Superior temporal gyrus (tissue), 1 donor: ENCODE results near the gene LTB.
"Not testable (repeated sequence)": the region's sequence is repeated elsewhere in the genome, so short reads cannot be mapped to it uniquely, and the experiment has no call there.

Experiments used
- DNase-seq: peaks from one replicate; pipeline ENCODE4 v3.0.0-alpha.2; 2016; ENCODE audit errors: extremely low spot score

Gene LTB

DNA sequence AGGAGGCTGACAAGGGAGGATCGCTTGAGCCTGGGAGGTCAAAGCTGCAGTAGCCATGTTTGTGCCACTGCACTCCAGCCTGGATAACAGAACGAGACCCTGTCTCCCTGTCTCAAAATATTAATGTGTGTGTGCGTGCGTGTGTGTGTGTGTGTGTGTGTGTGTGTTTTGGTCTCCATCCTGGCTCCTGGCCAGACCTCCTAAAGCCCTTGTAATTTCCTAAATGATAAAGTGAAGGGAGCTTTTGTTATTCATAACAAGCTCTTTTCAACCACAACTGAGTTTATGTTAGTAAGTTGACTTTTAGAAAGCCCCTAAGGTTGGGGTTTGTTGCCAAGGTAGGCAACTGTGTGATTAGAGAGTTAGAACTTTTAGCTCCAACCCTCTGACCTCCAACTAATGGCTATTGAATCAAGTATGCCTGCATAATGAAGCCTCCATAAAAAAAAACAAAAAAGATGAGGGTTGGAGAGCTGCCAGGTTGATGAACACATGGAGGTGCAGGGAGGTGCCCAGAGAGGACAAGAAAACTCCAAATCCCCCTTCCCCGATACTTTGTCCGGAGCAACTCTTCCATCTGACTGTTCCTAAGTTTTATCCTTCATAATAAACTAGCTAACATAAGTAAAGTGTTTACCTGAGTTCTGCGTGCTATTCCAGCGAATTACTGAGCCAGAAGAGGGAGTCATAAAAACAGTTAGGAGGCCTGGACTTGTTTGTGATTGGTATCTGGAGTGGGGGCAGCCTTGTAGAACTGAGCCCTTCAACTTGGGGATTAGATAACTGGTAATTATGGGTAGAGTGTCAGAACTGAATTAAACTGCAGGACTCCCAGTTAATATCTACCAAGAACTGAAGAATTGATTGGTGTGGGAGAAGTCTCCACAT lies 27.5 kb upstream of the LTB start:
- DNase-seq, result no peak

GRCh38 chr6:31607317-31607716 lies 25.1 kb upstream of the LTB start:
- DNase-seq, result no peak

DNA sequence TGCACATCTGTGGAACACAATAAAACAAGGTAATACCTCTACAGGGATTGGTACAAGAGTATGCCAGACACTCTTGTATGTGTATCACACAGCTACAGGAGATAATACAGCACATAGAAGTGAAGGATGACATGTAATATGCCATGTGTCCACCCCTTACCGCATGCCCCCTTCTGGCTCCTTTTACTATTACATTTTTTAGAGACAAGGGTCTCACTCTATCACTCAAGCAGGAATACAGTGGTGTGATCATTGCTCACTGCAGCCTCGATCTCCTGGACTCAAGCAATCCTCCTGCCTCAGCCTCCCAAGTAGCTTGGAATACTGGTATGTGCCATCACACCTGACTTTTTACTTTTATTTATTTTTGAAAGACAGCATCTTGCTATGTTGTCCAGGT lies 14.8 kb upstream of the LTB start:
- no peak for DNase-seq

GRCh38 chr6:31592396-31592771 lies 10.2 kb upstream of the LTB start:
- DNase-seq, result no peak

DNA sequence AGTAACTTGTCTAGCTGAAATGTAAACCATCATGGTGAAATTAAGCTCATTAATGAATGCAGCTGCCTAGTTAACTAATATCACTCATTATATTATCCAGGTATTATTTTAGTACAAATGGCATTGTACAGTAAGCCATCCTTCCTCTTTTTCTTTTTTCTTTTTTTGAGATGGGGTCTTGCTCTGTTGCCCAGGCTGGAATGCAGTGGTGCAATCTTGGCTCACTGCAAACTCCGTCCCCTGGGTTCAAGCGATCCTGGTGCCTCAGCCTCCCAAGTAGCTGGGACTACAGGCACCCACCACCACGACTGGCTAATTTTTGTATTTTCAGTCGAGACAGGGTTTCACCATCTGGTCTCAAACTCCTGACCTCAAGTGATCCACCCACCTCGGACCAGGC lies 8.5 kb upstream of the LTB start:
- DNase-seq, result not testable (repeated sequence)

GRCh38 chr6:31588871-31589650 lies 6.8 kb upstream of the LTB start:
- DNase-seq, result no peak

- DNase-seq, result no peak
These were observed 5.9 kb upstream of the LTB start for GRCh38 chr6:31587791-31588777.

DNA sequence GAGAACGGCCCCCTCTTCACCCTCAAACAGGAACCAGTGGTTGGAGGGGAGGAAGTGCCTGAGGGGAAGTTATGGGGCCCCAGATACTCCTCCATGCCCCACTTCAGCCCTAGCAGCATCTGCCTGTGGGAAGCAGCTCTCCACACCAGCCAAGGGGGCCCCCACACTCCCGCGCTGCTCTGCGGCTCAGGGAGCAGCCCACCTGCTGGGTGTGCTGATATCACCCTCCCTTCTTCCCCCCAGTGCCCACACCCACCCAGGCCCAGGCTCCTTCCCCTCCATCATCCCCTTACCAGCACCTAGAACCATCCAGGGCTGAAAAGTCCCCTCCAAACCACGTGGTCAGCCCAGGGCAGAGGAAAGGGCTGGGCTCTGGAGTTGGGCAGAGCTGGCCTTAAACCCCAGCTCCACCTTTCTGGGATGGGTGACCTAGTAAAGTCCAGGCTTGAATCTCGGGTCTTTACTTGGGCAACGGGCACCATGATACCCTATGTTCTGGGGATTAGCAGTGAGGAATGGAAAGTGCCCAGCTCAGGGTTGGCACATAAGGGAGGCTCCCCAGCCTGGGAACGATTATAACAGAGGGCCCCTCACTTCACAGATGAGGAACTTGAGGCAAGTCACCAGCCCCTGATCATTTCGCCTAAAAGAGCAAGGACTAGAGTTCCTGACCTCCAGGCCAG lies 4.5 kb upstream of the LTB start:
- DNase-seq, result no peak

GRCh38 chr6:31586008-31586407 lies 3.8 kb upstream of the LTB start, which contains the start of gene LST1:
Gene LST1, plus strand, starts transcription at chr6:31586277. Its CDS starts 1,023 bp downstream, at chr6:31587300.
- DNase-seq, result no peak

DNA sequence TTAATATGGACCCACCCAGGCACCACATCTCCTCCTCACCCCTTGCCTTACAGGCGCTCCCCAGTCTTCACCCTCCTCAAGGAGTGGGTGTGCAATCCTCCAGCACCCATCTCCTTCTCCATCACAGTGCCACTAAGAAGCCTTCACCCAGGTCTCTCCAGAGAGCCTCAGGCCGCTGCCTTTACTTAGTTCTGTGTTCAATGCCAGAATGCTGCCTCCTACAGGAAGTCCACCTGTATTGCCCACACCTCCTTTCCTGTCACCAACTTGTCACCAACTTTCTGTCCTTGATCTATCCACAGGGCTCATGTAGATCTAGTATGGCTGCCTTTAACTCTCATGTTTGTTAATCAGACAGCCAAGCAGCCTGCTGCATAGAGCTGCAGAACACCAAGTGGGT lies 3.3 kb upstream of the LTB start:
- DNase-seq, result no peak

DNA sequence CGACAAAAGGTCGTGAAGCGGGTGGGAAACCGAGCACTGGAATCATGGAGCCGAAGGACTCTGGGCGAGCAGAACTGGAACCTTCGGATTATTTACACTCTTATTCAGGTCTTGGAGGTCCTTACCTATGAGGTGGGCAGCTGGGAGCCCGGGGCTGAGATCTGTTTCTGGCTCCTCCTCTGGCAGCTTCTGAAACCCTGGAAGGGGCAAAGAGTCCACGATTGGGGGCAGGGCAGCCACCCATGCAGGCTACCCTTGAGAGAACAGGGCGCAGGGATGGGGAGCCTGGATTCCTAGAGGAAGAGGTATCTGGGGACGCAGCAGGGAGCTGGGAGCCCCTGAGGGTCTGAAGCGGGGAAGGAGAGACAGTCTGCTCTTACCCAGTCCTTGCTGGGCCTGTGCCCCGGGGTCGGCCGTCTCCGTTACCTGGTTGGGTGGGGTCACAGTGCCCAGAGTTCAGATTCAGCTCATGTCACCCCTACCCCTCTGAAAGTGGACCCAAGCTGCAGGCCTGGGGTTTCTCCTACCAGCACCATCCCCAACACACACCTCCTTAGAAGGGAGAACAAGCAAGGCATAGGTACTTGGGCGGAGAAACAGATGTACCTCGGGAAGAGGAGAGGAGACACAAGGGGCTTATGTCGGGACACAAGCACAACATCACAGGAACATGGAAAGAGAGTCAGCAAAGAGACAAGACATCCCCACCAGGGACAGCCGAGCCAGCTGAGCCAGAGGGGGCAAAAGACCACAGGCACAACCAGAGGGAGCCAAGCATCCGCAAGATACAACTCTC lies 592 bp downstream of the LTB start:
- DNase-seq, result no peak

DNA sequence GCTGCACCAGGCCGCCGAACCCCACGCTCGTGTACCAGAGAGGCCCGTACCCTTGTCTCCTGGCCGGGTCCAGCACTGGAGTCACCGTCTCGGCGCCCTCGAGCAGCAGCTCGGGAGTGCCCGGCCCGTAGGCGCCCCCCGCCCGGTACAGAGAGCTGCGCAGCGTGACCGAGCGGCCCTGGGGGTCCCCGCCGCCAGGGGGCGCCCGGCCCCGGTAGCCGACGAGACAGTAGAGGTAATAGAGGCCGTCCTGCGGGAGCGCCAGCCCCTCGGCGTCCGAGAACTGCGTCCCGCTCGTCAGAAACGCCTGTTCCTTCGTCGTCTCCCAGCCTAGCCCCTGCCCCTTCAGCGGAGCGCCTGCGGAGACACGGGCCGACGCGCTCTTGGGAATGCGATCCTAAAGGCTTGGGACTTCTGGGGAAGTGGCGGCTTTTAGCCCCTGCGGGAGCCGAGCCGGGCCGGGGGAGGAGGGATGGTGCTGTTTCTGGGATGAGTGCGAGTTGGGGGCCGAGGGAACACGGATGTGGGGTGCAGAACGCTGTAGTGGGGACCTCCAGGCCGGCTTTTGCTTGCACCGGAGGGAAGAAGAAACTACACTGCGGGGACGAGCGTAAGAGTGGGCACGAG lies 1.3 kb downstream of the LTB start:
- DNase-seq, result peak; percentile 83

- no peak for DNase-seq
These were observed 1.8 kb downstream of the LTB start for GRCh38 chr6:31580438-31580740.

DNA sequence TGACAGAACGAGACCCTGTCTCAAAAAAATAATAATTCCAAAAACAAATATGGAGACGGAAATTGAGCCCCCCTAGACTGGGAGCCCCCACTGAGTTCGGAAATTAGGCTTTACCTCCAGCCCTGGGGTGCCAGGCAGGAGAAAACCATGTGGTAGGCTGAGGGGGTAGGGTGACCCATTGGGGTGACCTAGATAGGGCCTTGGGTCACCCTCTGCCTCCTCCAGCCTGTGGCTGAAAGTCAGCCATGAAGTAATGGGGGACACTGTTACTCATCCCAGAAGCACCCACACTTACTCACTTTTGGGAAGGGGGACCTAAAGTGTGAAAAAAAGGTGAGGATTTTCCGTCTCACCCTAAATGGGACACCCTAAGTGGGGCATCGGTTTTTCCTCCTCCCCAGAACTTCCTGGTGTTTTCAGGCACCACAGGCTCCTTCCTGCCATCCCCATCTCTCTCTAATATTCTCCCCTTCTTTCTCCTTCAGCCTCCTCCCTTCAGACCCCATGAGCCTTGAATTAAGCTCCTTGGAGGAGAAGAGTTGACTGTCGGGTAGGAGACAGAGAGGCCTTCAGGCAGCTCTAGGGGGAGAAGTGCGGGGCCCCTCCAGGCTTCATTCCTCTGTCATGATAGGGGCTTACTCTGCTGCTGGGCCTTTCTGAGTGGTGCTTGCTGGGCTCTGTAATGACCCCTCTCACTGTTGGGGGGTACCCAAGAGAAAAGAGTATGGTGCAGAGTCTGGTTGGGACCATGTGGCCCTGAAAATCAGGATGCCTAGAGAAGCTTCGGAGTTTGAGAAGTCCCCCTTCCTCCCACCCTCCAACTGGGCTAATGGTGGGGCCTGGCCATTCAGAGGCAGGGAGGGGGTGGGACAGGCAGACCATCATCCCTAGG lies 2.4 kb downstream of the LTB start:
- no peak for DNase-seq

DNA sequence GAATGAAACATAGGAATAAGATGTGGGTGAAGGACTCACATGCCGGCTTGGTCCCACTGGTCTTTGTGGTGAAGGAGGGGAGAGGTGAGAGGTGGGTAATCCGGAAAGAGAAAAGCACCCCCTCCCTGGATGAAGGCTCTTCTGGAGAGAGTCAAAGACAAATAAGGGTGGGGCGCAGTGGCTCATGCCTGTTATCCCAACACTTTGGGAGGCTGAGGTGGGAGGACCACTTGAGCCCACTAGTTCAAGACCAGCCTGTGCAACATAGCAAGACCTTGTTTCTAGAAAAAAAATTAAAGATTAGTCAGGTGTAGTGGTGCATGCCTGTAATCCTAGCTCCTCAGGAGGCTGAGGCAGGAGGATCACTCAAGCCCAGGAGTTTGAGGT lies 3.1 kb downstream of the LTB start:
- no peak for DNase-seq

GRCh38 chr6:31578184-31579118 lies 3.8 kb downstream of the LTB start:
- DNase-seq, result no peak

- DNase-seq, result no peak
These were observed 4.7 kb downstream of the LTB start for GRCh38 chr6:31577579-31577966.
